LNCaP clone FGC (cell line): ENCODE measurements around the gene GNA12.

Source experiments
- DNase-seq: peaks from one replicate; pipeline ENCODE4 v3.0.0-alpha.2; 2011; ENCODE audit warnings: low read depth
- H3K4me3 ChIP-seq: 2 replicates; pipeline ENCODE4 v1.5.1; 2011; ENCODE audit warnings: mild to moderate bottlenecking, low read depth, low read length, control low read depth
- TF ChIP-seq, protein P1 (sequence below): IDR thresholded peaks from 2 replicates; pipeline ENCODE4 v1.5.1; 2012; ENCODE audit warnings: mild to moderate bottlenecking; ENCODE audit not compliant: control insufficient read depth, insufficient read depth; ENCODE audit errors: extremely low read depth

The GNA12 gene

DNA sequence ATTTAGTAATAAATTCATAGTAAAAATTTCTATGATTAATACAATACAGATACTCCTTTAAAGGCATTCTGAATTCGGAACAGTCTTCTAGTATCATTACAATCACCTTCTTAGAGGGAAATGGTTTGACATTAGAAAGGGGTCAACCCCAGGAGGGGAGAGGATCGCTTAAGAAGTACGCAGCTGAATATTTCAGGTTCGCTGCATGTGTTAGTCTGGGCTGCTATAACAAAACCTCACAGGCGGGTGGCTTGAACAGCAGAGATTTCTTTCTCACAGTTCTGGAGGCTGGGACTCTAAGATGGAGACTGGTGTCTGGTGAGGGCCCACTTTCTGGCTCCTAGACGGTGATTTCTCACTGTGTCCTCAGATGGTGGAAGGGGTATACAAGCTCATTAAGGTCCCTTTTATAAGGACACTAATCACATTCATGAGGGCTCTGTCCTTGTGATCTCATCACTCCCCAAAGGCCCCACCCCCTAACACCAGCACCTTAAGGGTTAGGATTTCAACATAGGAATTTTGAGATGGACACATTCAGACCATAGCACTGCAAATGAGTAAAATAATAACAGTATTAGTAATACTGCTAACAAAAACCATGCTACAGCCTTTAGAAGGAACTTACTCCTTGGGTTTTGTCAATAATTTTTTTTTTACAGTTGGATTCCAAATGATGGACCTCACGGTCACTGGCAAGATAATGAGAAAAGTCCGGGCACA, 34.0 kb downstream of the GNA12 start:
- H3K4me3 ChIP-seq = no peak overlapping the region
- no peak for DNase-seq
- TF ChIP-seq, protein P1, sequence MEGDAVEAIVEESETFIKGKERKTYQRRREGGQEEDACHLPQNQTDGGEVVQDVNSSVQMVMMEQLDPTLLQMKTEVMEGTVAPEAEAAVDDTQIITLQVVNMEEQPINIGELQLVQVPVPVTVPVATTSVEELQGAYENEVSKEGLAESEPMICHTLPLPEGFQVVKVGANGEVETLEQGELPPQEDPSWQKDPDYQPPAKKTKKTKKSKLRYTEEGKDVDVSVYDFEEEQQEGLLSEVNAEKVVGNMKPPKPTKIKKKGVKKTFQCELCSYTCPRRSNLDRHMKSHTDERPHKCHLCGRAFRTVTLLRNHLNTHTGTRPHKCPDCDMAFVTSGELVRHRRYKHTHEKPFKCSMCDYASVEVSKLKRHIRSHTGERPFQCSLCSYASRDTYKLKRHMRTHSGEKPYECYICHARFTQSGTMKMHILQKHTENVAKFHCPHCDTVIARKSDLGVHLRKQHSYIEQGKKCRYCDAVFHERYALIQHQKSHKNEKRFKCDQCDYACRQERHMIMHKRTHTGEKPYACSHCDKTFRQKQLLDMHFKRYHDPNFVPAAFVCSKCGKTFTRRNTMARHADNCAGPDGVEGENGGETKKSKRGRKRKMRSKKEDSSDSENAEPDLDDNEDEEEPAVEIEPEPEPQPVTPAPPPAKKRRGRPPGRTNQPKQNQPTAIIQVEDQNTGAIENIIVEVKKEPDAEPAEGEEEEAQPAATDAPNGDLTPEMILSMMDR = no peak

DNA sequence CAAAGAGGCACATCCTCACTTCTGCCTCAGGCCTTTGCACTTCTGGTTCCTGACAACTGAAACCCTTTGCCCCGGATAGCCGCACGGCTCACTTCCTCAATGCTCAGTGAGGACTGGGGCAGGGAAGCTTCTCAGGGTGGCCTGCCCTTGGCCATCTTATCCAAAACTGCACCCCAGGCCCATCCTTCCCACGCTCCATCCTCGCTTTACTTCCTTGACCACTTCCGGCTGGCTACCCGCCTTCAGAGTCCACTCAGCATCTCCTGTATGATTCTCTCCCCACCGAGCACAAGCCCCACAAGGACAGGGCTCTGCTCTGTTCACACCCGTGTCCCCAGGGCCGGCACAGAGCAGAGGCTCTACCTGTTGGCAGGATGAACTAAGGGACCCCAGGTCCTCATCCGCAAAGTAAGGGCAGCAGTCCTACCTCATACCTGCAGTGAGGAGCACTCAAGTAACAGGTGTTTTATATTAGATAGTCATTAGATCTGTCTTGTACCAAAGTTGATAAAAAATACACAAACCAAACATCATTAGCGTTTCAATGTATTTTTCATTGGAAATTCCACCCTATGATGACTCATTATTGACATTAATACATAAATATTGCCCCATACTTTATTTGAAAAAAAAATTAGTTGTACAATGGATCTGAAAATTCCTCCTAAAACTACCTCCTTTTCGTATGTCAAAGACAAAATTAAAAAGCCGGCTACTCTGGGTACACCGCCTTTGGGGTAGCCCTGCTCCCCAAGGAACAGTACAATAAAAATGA, 35.0 kb downstream of the GNA12 start:
- TF ChIP-seq, protein P1 = no peak
- no peak overlapping the region for H3K4me3 ChIP-seq
- DNase-seq = no peak

DNA sequence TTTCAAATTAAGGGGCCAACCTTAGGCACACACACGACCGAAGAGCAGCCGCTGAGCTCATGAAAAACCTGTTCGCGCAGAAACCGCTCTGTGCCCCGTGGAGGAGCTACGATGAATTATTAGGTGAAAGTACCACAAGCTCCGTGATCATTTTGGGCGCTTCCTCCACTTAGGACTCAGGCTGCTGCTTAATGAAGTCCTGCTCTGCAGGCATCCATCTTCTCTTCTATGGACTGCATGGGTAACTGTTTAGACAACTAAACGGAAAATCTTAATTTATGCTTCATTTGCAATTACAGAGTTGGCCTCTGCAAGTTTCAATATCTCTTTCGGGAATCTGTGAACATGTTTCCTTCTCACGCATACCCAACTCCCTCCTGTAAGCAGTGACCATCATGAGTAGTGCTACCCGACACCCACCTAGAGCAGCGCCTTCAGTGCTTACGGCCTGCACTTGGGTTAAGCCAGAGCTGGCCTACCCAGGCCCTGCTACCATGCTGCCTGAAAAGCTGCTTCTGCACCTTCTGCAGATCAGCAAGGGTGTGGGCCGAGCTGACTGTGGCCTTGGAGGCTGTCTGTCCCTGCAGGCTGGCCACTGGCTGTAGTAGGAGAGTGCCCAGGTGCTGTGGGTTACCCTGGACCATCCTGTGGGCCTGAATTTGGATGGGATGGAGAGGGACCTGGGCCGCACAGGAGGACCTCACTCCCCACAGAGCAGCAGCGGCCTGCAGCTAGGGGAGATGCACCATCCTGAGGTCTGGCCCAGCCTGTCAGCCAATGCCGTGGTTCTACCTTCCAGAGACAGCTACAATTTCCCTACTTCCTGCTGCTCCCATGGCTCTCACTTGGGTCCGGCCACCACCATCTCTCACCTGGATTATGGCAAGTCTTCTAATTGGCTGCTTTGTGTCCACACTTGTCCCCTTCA, 36.0 kb downstream of the GNA12 start:
- TF ChIP-seq, protein P1 = no peak
- DNase-seq = no peak
- H3K4me3 ChIP-seq = no peak overlapping the region

DNA sequence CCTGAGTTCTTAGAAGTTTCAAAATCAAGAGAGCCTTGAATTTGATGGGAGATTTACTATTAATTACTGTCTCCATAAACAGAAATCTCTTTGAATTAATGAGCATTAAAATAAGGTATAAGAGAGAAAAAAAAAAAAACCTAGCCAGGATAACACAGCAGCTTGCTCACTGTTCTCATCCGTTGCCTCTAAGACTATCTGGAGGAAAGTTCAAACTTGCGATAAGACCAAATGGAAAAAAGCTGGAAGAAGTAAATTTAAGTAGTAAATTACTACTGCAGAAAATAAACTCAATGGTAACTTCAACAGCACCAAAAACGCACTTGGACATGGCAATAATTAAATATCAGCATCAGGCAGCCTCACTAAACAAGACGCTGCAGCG, 36.7 kb downstream of the GNA12 start:
- no peak overlapping the region for H3K4me3 ChIP-seq
- TF ChIP-seq, protein P1 = no peak
- DNase-seq = no peak

DNA sequence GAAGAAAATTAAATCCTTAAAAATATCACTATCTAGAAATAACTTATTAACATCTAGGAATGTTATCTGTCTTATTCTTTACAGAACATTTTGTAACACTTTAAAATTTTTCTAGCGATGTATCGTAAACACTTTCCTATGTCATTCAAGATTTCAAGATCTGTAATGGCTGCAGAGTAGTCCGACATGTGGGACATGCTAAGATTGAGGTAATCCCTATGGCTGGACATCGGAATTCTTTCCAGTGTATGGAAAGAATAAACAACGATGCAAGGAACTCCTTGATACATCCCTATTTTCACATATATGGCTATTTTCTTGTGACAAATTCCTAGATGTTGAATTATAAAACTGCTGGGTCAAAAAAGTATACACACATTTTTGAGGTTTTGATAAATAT, 37.5 kb downstream of the GNA12 start:
- no peak for DNase-seq
- H3K4me3 ChIP-seq = no peak overlapping the region
- TF ChIP-seq, protein P1 = no peak

DNA sequence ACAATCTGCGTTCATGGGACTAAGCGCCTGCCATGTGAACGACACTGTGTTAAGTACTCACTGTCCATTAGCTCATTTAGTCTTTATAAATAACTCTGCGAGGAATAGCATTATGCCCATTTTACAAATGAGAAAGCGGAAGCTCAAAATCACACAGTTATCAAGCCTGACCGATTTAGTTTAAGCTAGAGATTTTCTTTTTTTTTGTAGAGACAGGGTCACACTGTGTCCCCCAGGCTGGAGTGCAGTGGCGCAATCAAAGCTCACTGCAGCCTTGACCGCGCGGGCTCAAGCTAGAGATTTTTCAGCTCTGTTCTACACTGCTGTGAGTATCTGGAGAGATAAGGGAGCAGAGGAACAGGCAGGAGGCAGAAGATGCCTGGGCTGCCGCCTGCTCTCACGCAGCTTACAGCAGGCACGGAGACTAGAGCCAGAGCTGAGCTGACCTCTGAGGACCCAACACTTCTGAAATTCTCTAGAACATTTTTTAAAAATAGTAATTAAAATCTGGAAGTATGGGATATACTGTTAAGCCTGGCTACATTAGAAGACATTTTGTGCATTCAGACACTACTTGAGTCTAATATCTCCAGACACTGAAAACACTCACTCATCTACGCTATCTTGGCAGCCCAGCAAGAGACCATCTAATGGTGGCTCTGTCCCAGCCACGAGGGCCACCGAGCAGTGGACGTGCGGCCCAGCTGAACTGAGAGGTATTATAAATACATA, 38.7 kb downstream of the GNA12 start:
- TF ChIP-seq, protein P1 = no peak
- no peak overlapping the region for H3K4me3 ChIP-seq
- no peak for DNase-seq
